Pons (tissue), 1 donor: ENCODE results near the gene NKAIN2.
A peak's percentile ranks its signal among the peaks of the same experiment; 100 is the strongest.
"Not testable (repeated sequence)": the region's sequence is repeated elsewhere in the genome, so short reads cannot be mapped to it uniquely, and the experiment has no call there.

ENCODE experiments used
- DNase-seq: peaks from one replicate; pipeline ENCODE4 v3.0.0-alpha.2; 2016; ENCODE audit warnings: low spot score

Gene NKAIN2

DNA sequence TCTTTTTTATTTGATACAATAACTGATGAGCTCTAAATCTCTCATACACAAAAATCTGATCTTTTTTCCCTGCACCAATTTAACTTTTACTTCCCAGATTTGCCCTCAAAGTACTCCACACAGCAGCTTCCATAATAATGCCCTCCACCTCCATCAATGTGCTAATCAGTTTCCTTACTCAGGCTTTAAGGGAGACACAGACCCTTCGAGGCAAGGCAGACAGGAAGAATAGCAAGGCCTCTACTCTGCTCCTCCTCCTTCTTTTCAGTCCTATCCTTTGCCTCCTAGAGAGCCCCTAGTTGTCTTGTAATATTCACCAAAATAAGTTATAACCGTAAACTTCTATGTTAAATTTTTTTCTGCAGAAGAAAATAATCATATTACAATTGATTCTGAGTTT, 713.7 kb downstream of the NKAIN2 start:
- DNase-seq, result no peak

DNA sequence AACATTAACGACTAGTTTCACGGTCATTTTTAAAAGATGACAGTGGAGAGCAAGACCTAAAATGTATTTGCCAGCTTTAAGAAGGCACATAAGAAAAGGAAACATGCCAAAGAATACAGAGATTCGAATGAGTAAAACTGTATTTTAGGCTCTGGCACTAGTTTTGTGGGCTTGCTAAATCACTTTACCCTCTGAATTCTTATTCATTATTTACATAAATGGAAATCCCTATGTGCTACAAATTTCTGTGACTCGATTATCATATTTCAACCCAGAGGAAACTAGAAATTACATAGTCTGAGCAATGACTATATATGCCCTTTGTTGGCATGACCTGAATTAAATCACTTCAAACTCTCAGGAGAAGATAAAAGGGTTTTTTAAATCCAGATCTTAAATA, 716.8 kb downstream of the NKAIN2 start:
- no peak for DNase-seq

GRCh38 chr6:124522335-124522734, 718.7 kb downstream of the NKAIN2 start:
- no peak for DNase-seq

DNA sequence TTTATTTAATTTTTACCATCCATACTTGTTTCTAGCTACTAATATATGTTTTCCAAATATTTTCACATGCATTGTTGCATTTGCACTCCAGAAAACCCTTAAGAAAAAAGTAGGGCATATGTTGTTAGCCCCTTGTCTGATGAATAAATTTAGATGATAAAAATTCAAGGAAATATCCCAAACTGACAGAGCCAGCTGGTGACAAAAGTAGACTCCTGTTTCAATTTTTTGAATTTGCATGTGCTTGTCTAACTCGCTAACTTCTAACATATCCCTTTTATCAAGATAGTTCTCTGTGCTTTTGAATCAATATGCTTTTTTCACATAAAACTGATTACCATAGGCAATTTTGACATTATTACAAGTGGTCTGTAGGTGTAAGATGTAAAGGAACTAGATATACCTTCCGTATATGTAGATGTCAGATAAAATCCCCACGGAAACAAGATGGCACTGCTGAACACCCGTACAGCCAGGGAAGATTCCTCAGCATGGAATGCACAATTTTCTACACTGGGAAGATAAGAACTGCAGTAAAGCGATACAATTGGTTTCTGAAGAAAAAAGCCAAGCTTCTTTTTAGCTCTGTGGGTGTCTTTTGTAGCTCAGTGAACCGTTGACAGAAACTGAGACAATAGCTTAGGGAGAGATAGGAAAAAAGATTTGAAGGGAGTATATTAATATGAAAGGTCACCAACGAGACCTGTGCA, 721.0 kb downstream of the NKAIN2 start:
- DNase-seq, result no peak

DNA sequence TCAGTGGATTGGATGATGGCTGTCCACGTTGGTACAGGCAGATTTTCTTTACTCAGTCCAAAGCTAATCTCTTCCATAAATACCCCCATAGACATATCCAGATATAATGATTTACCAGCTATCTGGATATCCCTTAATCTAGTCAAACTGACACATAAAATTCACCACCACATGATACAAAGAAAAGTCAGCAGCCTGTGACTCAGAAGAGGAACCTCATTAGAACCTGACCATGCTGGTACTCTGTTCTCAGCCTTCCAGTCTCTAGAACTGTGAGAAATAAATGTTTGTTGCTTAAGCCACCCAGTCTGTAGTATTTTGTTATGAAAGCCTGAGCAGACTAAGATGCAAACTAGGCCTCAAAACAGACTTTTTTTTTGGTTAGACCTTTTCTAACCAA, 727.3 kb downstream of the NKAIN2 start:
- no peak for DNase-seq

DNA sequence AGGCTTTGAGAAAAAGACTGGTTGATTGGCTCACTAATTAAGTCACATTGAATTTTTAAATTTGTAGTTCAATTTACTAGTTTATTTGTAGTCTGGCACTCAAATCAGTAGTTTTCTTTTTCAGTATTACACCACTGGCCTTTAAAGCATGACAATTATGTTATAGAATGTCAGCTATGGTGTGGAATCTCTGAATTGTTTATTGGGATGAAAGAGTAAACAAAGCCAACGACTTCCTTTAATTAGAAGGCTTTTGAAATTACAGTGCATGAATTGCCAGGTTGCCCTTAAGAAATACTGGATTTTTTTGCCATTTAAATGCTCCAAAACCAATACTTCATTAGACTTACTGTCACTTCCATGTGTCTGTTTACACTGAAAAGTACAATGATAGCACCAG, 731.6 kb downstream of the NKAIN2 start:
- DNase-seq, result no peak

DNA sequence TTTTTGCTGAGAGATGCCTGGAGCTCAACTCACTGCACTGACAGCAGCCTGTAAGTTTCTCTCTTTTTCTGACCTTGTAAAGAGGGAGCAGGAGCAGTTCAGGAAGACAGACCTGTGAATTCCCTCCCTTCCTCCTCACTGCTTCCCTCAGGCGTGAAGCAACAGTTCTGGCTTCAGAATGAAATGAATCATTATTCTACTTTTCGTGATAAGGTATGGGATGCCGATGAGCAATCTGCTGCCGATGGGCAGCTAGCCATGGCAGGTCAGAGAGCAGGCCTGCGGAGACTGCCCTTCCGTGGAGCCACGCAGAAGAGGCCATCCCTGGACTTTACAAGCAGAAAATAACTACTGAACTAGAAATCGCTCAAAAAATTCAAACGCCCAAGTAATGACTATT, 732.1 kb downstream of the NKAIN2 start:
- no peak for DNase-seq

DNA sequence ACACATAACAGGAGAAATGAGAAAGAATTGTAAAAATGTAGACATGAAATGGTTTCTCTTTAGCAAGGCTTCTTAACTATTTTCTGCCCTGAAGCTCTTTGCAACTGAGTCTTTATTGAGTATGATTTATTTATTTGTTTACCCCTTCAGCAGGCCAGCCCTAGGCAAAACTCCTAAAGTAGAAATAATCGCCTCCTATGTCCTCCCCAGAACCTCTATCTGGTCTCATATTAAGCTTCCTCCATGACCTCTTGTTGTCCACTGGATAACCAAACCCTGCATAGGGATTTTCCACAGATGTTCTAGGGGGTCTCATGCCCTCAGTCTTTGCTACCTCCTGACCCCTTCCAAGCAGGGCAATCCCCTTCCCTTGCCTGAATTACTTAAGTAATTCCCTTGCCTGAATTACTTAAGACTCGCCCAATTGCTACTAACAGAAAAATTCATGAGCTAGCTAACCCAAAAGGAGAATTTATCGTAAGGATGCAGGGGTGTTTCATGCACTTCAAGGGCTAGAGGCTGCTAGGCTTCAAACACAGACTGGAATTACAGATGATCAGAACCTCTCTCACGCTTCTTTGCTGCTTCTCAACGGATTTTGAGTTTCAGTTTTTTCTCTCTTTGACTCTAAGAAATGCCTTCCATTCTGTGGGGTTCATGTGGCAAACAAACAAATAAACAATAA, 732.6 kb downstream of the NKAIN2 start:
- no peak for DNase-seq

DNA sequence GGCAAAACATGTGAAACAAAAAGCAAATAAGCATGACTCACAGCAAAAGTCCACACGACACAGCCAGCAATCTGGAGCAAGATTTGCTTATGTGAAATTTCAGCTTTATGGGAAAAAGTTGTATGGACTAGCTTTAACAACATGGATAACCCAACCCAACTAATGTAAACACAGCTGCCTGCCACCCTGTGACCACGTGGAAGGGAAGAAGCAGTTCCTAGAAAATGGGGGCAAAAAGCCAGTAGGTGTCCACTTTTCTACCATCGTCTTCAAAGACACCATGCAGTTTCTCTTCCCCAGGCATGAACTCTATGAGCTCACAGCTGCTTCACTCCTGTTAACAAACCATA, 733.2 kb downstream of the NKAIN2 start:
- DNase-seq, result no peak

GRCh38 chr6:124539096-124539495, 735.4 kb downstream of the NKAIN2 start:
- DNase-seq, result no peak

DNA sequence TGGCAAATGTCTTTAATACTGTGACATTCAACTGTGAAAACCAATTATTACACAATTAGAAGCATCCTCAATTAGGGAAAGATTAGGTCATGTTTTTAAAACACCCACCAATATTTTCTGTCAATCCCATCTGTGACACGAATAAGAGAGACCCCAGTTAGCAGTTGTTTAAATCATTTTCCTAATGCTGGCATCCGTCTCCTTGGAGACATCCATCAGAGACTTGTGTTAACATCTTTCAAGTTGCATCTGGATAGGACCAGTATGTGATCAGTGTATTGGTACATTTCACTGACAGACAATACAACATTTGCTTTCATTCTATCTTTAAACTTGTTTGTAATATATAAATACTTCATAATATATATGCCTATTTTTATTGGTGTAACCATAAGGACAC, 737.9 kb downstream of the NKAIN2 start:
- DNase-seq, result no peak

DNA sequence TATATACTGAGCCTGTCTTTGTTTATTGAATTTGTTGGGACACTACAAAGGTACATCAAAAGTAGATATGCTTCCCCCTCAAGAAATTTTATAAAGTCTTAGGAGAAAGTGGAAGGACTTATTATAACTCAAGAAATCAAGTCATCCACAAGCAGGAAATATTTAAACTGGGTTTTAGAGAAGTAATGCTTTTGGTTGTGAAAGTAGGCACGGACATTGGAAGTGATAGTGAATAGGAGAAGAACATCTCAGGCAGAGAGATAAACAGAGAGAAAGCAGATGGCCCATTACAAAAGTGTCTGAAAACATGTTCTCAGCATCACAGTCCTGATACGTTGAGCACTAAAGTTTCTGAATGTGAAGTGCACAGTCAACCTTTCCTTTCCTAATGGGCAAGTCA, 742.9 kb downstream of the NKAIN2 start:
- DNase-seq, result no peak

DNA sequence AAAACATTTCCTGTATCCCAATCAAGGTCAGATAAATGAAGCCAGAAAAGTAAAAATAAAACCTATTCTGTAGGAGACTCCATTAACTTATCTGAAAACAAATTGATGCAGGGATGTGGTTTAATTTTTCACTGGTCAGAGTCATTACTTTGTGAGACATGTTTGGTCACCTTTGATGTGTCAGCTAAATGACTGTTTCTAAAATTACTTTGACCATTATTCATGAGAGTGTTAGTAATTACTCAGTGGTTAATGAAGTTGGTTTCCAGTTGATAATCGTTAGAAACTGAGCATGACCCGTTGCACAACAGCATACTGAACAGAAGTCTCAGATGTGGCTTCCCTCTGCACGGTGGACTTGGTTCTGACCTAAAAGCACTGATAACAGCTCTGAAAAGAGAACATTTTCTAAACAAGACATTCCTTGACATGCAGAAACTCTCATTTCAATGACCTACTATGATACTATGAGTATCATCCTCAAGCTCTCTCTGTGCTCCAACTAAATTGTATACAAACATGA, 748.1 kb downstream of the NKAIN2 start:
- DNase-seq, result no peak

GRCh38 chr6:124557873-124558272, 754.2 kb downstream of the NKAIN2 start:
- no peak for DNase-seq

GRCh38 chr6:124560078-124560477, 756.4 kb downstream of the NKAIN2 start:
- not testable (repeated sequence) for DNase-seq

DNA sequence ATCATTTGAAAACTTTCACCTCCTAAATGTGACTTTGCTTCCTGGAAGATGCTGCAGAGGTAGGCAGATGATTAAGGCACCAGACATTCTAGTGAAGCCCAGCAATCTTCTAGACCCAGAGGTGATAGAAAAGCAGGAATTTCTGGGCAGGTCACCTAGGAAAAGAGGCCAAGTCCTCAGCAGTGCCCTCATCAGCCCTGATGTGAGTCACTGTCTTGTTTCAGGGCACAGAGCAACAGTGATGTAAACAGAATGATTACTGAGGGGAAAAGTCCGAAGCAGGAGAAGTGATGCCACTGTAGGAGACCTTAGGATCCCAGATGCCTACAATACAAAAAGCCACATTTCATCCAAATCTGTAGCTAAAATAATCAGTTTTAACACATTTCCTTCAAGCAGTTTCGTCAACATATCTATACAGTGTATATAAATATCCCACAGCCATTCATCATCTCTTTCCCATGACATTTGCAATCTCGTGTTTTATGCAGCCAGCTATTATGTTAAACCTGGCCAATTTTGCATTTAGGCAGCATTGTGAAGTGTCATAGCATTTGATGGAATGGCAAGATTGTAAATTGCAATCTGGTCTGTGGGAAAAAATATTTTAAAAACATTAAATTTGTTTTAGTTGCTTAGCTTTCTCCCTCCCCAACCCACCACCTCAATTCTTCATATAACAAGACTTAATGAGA, 757.4 kb downstream of the NKAIN2 start:
- no peak for DNase-seq

GRCh38 chr6:124561635-124562130, 758.0 kb downstream of the NKAIN2 start:
- no peak for DNase-seq

GRCh38 chr6:124564125-124564524, 760.5 kb downstream of the NKAIN2 start:
- not testable (repeated sequence) for DNase-seq

GRCh38 chr6:124567401-124567800, 763.7 kb downstream of the NKAIN2 start:
- peak; percentile 53 for DNase-seq

- no peak for DNase-seq
These were observed 770.3 kb downstream of the NKAIN2 start for GRCh38 chr6:124573953-124574352.

DNA sequence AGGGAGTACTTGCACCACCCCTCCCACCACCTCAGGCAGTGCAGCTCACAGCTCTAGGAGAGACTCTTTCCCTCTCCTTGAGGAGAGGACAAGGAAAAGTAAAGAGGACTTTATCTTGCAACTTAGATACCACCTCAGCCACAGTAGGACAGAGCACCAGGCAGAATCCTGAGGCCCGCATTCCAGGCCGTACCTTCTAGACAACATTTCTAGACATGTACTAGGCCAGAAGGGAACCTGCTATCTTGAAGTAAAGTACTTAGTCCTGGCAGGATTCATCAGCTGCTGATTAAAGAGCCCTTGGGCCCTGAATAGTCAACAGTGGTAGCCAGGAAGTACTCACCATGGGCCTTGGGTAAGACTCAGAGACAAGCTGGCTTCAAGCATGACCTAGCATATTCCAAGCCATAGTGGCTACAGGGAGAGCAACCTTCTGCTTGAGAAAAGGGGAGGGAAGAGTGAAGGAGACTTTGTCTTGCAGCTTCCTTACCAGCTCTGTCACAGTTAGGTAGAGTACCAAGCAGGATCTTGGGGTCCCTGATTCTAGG, 774.1 kb downstream of the NKAIN2 start:
- no peak for DNase-seq

GRCh38 chr6:124590001-124590400, 786.3 kb downstream of the NKAIN2 start:
- no peak for DNase-seq

DNA sequence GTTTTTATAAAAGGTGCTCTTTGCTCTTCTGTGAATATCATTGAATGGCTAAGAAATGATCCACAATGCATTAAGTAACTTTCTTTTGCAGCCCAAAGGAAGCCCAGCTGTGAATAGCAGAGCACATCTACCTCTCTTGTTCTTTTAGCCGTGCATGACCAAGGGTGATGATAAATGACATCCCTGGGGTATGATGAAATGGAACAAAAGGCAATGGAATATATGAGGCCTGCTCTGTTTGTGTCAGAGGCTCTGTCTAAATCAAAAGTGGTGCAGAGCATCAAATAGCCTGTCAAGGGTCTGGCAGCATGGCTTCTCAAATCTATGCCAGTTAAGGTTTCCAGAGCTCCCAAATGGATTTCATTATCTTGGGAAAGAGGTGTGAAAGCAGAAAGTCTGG, 796.0 kb downstream of the NKAIN2 start:
- no peak for DNase-seq
